H9 (cell line): ENCODE measurements around the gene ADGRG4. TPM values are rescaled to one million over a fixed set of nuclear protein-coding genes. Genes with fewer than 3 reads are reported as not detected.

Source experiments
- DNase-seq: peaks from one replicate; pipeline ENCODE4 v3.0.0-alpha.2; 2017
- H2AFZ ChIP-seq: one replicate; pipeline ENCODE4 v1.6.1; 2013; ENCODE audit warnings: mild to moderate bottlenecking, low read length, control low read depth, moderate library complexity
- H2AK5ac ChIP-seq: 2 replicates; pipeline ENCODE4 v1.6.1; 2013; ENCODE audit warnings: low read length, control low read depth, mixed read lengths; ENCODE audit not compliant: insufficient read length
- H2BK120ac ChIP-seq: one replicate; pipeline ENCODE4 v1.6.1; 2013; ENCODE audit warnings: low read depth, mild to moderate bottlenecking, low read length, control low read depth, inconsistent platforms; ENCODE audit not compliant: poor library complexity, severe bottlenecking
- H2BK12ac ChIP-seq: 2 replicates; pipeline ENCODE4 v1.6.1; 2013; ENCODE audit warnings: low read length, control low read depth, mixed read lengths, low read depth; ENCODE audit not compliant: insufficient read length
- H2BK15ac ChIP-seq: 2 replicates; pipeline ENCODE4 v1.6.1; 2013; ENCODE audit warnings: low read depth, low read length, control low read depth
- H2BK20ac ChIP-seq: one replicate; pipeline ENCODE4 v1.6.1; 2013; ENCODE audit warnings: low read depth, mild to moderate bottlenecking, low read length, control low read depth, inconsistent platforms; ENCODE audit not compliant: poor library complexity, severe bottlenecking
- H2BK5ac ChIP-seq: 2 replicates; pipeline ENCODE4 v1.6.1; 2013; ENCODE audit warnings: low read length, control low read depth, mixed read lengths; ENCODE audit not compliant: insufficient read length
- H3K14ac ChIP-seq: 2 replicates; pipeline ENCODE4 v1.6.1; 2013; ENCODE audit warnings: low read length, control low read depth; ENCODE audit not compliant: insufficient read depth
- H3K18ac ChIP-seq: 2 replicates; pipeline ENCODE4 v1.6.1; 2013; ENCODE audit warnings: low read depth, mild to moderate bottlenecking, mixed read lengths, low read length, control low read depth; ENCODE audit not compliant: insufficient read length
- H3K23ac ChIP-seq: 2 replicates; pipeline ENCODE4 v1.6.1; 2013; ENCODE audit warnings: low read length, control low read depth, mixed read lengths, low read depth; ENCODE audit not compliant: insufficient read length
- H3K23me2 ChIP-seq: 2 replicates; pipeline ENCODE4 v1.6.1; 2013; ENCODE audit warnings: low read depth, mild to moderate bottlenecking, mixed read lengths, low read length, control low read depth; ENCODE audit not compliant: insufficient read length, poor library complexity, severe bottlenecking
- H3K27ac ChIP-seq: 2 replicates; pipeline ENCODE4 v1.5.1; 2013; ENCODE audit warnings: low read length, control low read depth, mixed read lengths, low read depth; ENCODE audit not compliant: insufficient read length
- H3K27me3 ChIP-seq: 2 replicates; pipeline ENCODE4 v1.6.1; 2013; ENCODE audit warnings: low read length, control low read depth, inconsistent platforms; ENCODE audit not compliant: insufficient read depth
- H3K4ac ChIP-seq: 2 replicates; pipeline ENCODE4 v1.6.1; 2013; ENCODE audit warnings: low read depth, mild to moderate bottlenecking, control low read depth, inconsistent platforms, low read length, moderate library complexity
- H3K4me1 ChIP-seq: 2 replicates; pipeline ENCODE4 v1.6.1; 2013; ENCODE audit warnings: low read length, control low read depth, inconsistent platforms; ENCODE audit not compliant: insufficient read depth
- H3K4me2 ChIP-seq: 2 replicates; pipeline ENCODE4 v1.6.1; 2013; ENCODE audit warnings: low read length, control low read depth, mixed read lengths; ENCODE audit not compliant: insufficient read length, insufficient read depth
- H3K56ac ChIP-seq: 2 replicates; pipeline ENCODE4 v1.6.1; 2013; ENCODE audit warnings: low read depth, mild to moderate bottlenecking, mixed read lengths, low read length, control low read depth; ENCODE audit not compliant: insufficient read length
- H3K79me1 ChIP-seq: 2 replicates; pipeline ENCODE4 v1.6.1; 2013; ENCODE audit warnings: low read depth, mild to moderate bottlenecking, moderate library complexity, low read length, control low read depth, inconsistent platforms; ENCODE audit not compliant: insufficient read depth, poor library complexity, severe bottlenecking
- H3K79me2 ChIP-seq: 2 replicates; pipeline ENCODE4 v1.6.1; 2013; ENCODE audit warnings: low read length, control low read depth, inconsistent platforms; ENCODE audit not compliant: insufficient read depth
- H3K9ac ChIP-seq: 2 replicates; pipeline ENCODE4 v1.6.1; 2013; ENCODE audit warnings: low read length, control low read depth, mixed read lengths; ENCODE audit not compliant: insufficient read length; ENCODE audit errors: extremely low read depth
- H3K9me3 ChIP-seq: one replicate; pipeline ENCODE4 v1.6.1; 2013; ENCODE audit warnings: low read depth, low read length, inconsistent platforms; ENCODE audit not compliant: control insufficient read depth
- H3T11ph ChIP-seq: one replicate; pipeline ENCODE4 v1.6.1; 2013; ENCODE audit warnings: mild to moderate bottlenecking, low read length, control low read depth, inconsistent platforms
- H4K20me1 ChIP-seq: one replicate; pipeline ENCODE4 v1.6.1; 2013; ENCODE audit not compliant: control insufficient read depth, insufficient read length, insufficient read depth
- H4K5ac ChIP-seq: 2 replicates; pipeline ENCODE4 v1.6.1; 2013; ENCODE audit warnings: low read depth, mild to moderate bottlenecking, mixed read lengths, low read length, control low read depth; ENCODE audit not compliant: insufficient read length
- H4K8ac ChIP-seq: replicated peaks from 2 replicates; pipeline ENCODE4 v1.6.1; 2013; ENCODE audit warnings: low read length, control low read depth, mixed read lengths, low read depth; ENCODE audit not compliant: insufficient read length
- H4K91ac ChIP-seq: 2 replicates; pipeline ENCODE4 v1.6.1; 2013; ENCODE audit warnings: low read depth, mild to moderate bottlenecking, moderate library complexity, mixed read lengths, low read length, control low read depth; ENCODE audit not compliant: insufficient read length
- H3K27ac Mint-ChIP-seq, 3 experiments: 2 replicates in 2 of 3; 3 replicates in 1 of 3; pipeline ENCODE4 v1.8.0; 2020 to 2021; ENCODE audit warnings: mixed read lengths in 3 of 3, mild to moderate bottlenecking in 1 of 3, moderate library complexity in 1 of 3
- H3K27me3 Mint-ChIP-seq: 2 replicates; pipeline ENCODE4 v1.8.0; 2021; ENCODE audit warnings: low read depth, mild to moderate bottlenecking, moderate library complexity, mixed read lengths
- H3K36me3 Mint-ChIP-seq, 3 experiments: 2 replicates in 2 of 3; 3 replicates in 1 of 3; pipeline ENCODE4 v1.8.0; 2020 to 2021; ENCODE audit warnings: low read depth in 3 of 3, mixed read lengths in 3 of 3; ENCODE audit not compliant: insufficient read depth in 1 of 3
- H3K4me1 Mint-ChIP-seq, 2 experiments: 2 replicates each; pipeline ENCODE4 v1.8.0; 2020; ENCODE audit warnings: mixed read lengths in 2 of 2
- H3K4me3 Mint-ChIP-seq, 2 experiments: 2 replicates in 1 of 2; 3 replicates in 1 of 2; pipeline ENCODE4 v1.8.0; 2020 to 2021; ENCODE audit warnings: mild to moderate bottlenecking in 2 of 2, mixed read lengths in 2 of 2, moderate library complexity in 1 of 2
- H3K9me3 Mint-ChIP-seq, 2 experiments: 2 replicates in 1 of 2; 3 replicates in 1 of 2; pipeline ENCODE4 v1.8.0; 2020; ENCODE audit warnings: mild to moderate bottlenecking in 2 of 2, mixed read lengths in 2 of 2, moderate library complexity in 1 of 2
- CTCF ChIP-seq: fragments of 200-600 bp; sonication (generic); conservative IDR thresholded peaks from 3 replicates; pipeline ENCODE4 v1.8.0; 2021; ENCODE audit warnings: antibody characterized with exemption, mild to moderate bottlenecking
- WGBS: extraction: QIAGEN DNeasy Blood & Tissue Kit; methylation state at CpG from one replicate; pipeline ENCODE4 v1.1.7; 2013; ENCODE audit warnings: missing lambda C conversion rate, low lambda C conversion rate, mixed read lengths; ENCODE audit not compliant: insufficient read length; ENCODE audit errors: extremely low coverage; 5-methylcytosine and 5-hydroxymethylcytosine counted together
- total RNA-seq: library from RNA; stranded (reverse); gene quantifications from 2 replicates; pipeline ENCODE4 v1.2.1, GENCODE V29; 2021

ADGRG4 gene
- total RNA-seq, 1 experiment from 2014 or later = not detected

GRCh38 chrX:136273986-136274385 is 26.8 kb upstream of the ADGRG4 start:
- Mint-ChIP-seq H3K27ac (no peak overlapping the region), H3K9me3 (peaks cover 58 to 70% of the 10 kb centered on the region in 2 experiments), H3K4me1 (no peaks in the 10 kb centered on the region), H3K4me3 (no peak overlapping the region), H3K36me3 (0 out of 7 replicates have a peak, but pooled peaks cover 0 to 1% (median 0%) of the 10 kb centered on the region in 3 experiments), H3K27me3 (peaks cover 10% of the 10 kb centered on the region)
- H2BK5ac ChIP-seq = no peak overlapping the region
- no peaks in the 10 kb centered on the region for H3K79me1 ChIP-seq
- H3K18ac ChIP-seq = no peak overlapping the region
- H2BK15ac ChIP-seq = no peak overlapping the region
- no peak overlapping the region for H2BK12ac ChIP-seq
- H3K79me2 ChIP-seq = no peaks in the 10 kb centered on the region
- no peak overlapping the region for H2BK120ac ChIP-seq
- no peaks in the 10 kb centered on the region for H4K20me1 ChIP-seq
- no peak overlapping the region for H3K4me2 ChIP-seq
- no peak overlapping the region for H2AK5ac ChIP-seq
- no peak overlapping the region for H4K5ac ChIP-seq
- H4K8ac ChIP-seq = no peak overlapping the region
- peaks cover 17% of the 10 kb centered on the region for H3K9me3 ChIP-seq
- no peak overlapping the region for H3K23ac ChIP-seq
- no peaks in the 10 kb centered on the region for H3K4me1 ChIP-seq
- H3K27me3 ChIP-seq = no peaks in the 10 kb centered on the region
- H3K4ac ChIP-seq = no peak overlapping the region
- no peak overlapping the region for H3K9ac ChIP-seq
- H4K91ac ChIP-seq = no peak overlapping the region
- DNase-seq = no peak
- no peak overlapping the region for H2AFZ ChIP-seq
- H3K14ac ChIP-seq = no peak overlapping the region
- H3K56ac ChIP-seq = no peak overlapping the region
- no peak for TF ChIP-seq CTCF
- no peak overlapping the region for H3K27ac ChIP-seq
- WGBS = no CpG with 5 or more reads among the region's 1 CpG
- H2BK20ac ChIP-seq = no peak overlapping the region
- H3K23me2 ChIP-seq = no peaks in the 10 kb centered on the region
- no peak overlapping the region for H3T11ph ChIP-seq
